Stimulated activated CD4-positive, alpha-beta T cell treated with anti-CD3 and anti-CD28 coated beads, Interleukin-15, amount 100 ng/mL, for 24 hours (primary cell): Measurements from ENCODE around the gene PTCH1.

Experiments
- DNase-seq: peaks from one replicate; pipeline ENCODE4 v3.0.0-alpha.2; 2020

PTCH1 gene

DNA sequence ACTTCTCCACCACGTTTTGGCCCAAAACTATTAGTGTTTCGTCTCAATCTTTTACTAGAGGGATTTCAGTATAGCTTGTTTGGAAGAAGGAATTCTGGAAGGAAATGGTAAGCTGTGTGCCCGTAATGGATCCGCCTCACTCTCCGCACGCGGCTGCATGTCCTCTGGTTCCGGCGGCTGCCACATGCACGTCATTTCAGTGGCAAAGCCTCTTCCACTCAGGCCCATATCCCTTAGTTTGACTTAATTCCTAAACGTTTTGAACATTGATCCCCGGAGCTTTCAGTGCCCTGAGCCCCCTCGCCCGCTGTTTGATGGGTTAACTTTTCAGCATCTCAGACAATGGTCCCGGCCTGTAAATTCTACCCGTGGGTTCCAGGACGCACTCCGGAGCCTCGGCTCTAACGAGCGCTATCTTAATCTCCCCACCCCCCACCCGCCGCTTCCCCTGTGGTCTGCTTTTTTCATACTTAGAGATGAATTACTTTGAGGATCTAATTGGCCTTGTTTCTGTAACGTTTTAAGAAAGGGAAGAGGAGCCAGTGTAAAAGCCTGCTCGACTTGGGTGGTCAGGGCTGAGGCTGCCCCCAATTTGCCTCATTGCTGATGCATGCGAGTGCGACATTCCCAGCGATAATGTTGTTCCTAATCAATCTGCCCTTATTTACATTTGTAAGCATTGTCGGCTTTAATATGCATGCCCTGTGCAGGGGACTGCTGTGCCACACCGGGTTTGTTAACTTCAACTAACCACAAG, 4.6 kb downstream of the PTCH1 start:
- no peak for DNase-seq

DNA sequence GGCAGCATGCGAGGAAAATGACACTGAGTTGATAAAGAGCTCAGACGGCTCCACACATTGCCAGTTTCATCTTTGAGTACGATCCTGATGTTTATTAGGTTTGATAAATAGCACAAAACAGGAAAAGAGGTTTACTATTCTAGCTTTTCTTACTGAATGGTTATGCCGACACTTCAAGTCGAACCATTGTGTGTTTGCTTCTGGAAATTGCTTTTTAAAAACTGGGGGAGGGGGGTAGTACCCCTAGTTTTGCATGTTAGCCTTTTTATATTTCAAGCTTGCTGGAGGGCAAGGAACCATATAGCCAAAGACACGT, 5.2 kb downstream of the PTCH1 start:
- no peak for DNase-seq

GRCh38 chr9:95510709-95511615, 5.8 kb downstream of the PTCH1 start:
- DNase-seq, result peak; percentile 89

DNA sequence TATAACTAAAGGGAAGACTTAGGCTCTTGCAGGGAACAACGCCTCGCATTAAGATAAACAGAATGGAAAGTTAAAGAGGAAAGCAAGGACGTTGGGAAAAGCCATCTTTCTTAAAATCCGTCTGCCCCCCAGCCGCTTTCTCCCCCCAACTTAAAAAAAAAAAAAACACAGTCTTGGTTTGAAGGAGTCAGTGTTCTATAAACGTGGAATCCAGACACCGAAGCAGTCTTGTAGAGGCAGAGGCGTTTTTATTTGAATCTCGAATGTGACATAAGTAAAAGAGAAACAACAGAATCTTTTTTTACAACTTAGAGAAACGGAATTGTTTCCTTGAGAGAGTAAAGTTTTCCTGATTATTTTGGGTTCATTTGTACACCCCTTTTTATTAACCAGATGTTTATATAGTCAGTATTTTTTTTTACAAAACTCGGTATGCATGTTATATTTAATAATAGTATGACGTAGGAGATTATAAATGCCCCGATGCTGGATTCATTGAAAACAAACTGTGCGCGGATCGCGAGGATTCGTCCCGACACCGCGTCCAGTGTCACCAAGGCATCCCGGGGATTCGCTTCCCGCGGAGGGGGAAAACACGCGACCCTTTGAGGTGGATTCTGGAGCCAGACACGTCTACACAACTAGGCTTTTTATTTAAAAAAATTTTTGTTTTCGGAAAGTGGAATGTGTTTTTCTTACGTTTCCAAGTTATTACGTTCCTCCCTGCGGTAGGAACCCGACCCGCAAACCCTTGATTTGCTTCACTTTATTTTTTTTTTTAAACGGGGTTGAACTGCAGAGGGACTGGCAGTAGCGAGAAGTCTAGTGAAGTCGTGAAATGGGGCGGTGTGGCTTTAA, 6.7 kb downstream of the PTCH1 start:
- no peak for DNase-seq

GRCh38 chr9:95508968-95509850, 7.6 kb downstream of the PTCH1 start:
- DNase-seq, result peak; percentile 77

- DNase-seq, result peak; percentile 34
Measured at GRCh38 chr9:95508242-95508967, 8.4 kb downstream of the PTCH1 start.

DNA sequence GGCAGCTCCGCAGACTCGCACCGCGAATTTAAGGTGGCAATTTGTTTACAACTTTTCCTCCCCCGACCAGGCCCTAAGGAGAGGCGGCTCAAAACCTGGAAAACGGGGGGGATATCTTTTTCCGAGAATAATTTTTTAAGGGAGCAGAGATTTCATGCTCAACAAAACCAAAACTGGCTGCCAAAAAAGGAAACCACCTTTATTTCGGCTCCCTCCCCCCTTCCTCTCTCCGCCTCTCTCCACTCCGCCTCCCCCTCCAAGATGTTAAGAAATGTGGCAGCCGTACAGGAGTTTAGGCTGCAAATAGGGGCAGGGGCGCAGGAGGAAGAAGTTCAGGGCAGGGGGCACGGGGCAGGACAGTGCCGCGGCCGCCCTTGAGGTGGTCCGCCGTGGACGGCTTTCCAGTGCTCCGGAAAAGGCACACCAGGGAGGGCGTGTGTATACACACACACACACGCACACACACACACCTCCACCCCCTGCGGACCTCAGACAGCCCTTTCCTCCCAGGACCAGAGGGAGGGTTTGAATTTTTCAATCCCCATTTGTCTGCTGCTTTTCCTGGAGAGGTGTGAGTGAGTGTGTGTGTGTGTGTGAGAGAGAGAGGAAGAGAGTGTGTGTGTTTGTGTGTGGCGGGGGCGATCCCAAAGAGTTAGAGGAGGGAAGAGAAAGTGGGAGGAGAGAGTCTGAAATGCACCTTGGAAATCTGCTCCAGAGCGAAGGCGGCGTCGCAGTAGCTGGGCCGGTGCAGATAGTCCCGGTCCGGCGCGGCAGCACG, 9.1 kb downstream of the PTCH1 start:
- DNase-seq, result peak; percentile 51

- peak; percentile 41 for DNase-seq
Measured at GRCh38 chr9:95506678-95507463, 9.9 kb downstream of the PTCH1 start.

- DNase-seq, result no peak
Measured at GRCh38 chr9:95506428-95506677, 10.4 kb downstream of the PTCH1 start.

DNA sequence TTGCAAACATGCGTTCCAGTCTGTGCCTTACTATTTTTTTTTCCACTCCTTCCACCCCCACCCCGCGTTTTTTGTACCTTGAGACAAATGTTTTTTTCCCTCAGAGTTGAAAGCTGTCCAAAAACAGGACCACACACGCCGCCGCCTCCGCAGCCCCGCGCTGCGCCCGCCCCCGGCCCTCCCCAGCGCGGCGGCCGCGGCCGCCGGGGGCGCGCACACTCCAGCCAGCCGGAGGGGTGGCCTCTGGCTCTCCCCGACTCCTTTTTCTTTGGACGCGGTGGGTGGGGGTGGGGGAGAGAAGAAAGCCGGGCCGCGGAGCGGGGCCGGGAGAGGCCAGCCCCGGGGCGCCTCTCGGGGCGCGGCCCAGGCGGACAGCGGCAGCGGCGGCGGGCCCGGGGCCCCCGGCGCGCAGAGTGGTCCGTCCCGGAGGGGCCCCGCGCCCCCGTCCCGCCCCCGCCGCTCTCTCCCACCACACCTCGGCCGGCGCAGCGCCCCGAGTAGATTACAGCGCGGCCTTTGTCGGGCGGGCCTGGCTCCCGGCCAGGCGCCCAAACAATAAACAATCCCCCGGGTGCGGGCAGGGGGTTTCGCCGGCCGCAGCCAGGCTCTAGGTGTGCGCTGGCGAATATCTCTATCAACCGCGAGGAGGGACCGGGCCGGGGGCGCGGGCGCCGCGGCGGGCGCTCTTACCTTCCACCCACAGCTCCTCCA, 10.9 kb downstream of the PTCH1 start:
- DNase-seq, result peak; percentile 55

GRCh38 chr9:95505072-95505716, 11.6 kb downstream of the PTCH1 start:
- no peak for DNase-seq

- DNase-seq, result no peak
Measured at GRCh38 chr9:95504053-95504963, 12.5 kb downstream of the PTCH1 start.

- no peak for DNase-seq
Measured at GRCh38 chr9:95503369-95503768, 13.4 kb downstream of the PTCH1 start.

GRCh38 chr9:95502248-95502647, 14.5 kb downstream of the PTCH1 start:
- DNase-seq, result no peak

- DNase-seq, result no peak
Measured at GRCh38 chr9:95499847-95500246, 16.9 kb downstream of the PTCH1 start.

GRCh38 chr9:95499046-95499676, 17.6 kb downstream of the PTCH1 start:
- DNase-seq, result no peak

GRCh38 chr9:95498641-95499040, 18.1 kb downstream of the PTCH1 start:
- DNase-seq, result no peak
